GM18526 (cell line): ENCODE results near the gene CAMK2B.

ENCODE experiments used
- POLR2A ChIP-seq: IDR thresholded peaks from 3 replicates; pipeline ENCODE4 v1.6.1; 2011; ENCODE audit not compliant: insufficient read length; ENCODE audit errors: extremely low read depth

The CAMK2B gene

DNA sequence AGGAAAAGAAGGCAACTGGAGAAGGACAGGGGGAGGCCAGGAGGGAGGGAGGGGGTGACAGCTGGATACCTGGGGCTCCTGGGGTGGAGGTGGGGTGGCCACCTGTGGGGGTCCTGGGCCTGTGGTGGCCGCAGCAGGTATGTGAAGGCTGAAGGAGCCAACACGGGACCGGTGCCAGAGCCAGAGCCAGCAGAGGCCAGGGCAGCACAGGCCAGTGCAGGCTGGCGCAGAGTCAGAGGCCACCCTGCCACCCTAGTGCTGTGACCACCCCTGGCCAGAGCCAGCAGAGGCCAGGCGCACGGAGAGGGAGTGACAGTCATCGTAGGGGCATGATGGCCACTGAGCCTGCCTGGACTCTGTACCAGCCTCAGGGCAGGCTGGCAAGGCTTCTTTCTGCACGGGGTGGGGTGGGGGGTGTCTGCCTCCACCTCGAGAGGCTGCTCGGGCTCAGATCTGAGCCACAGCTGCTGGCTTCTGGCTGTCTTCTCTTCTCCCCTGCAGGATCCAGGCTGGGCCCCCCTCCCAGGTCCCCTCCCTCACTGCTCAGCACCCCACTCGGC is 95.8 kb downstream of the CAMK2B start:
- TF ChIP-seq POLR2A = no peak

DNA sequence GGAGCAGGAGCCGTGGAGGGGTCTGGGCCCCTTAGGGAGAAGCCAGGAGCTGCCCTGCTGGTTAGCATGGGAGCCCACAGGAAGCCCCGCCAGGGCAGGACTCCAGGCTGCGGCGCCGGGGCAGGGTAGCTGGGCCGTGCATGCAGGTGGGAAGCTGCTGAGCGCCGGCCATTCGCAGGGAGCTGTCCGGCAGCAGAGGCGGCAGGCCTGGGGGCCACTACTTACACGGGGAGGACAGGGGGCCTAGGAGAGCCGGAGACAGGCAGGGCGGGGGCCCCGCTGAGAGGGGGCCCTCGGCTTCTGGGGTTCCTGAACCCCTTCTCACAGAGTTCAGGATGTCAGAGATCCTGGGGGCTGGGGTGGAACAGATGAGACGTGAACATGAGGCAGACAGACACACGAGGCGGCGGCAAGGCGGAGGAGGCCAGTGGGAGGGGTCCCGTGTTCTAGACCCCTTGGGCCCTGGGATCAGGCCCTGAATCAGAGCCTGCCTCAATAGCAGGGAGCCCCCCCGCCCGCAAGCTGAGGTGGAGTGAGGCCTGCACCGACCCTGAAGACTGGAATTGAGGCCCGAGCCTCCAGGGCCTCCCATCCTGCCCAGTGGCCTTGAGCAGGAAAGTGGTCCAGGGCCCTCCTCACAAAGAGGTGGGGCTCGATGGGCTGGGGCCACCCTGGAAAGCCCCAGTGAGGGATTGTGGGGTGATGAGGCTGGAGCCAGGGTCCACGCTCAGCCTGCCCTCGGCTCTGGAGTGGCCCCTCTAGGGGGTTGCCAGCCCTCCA is 96.6 kb downstream of the CAMK2B start:
- TF ChIP-seq POLR2A = no peak

DNA sequence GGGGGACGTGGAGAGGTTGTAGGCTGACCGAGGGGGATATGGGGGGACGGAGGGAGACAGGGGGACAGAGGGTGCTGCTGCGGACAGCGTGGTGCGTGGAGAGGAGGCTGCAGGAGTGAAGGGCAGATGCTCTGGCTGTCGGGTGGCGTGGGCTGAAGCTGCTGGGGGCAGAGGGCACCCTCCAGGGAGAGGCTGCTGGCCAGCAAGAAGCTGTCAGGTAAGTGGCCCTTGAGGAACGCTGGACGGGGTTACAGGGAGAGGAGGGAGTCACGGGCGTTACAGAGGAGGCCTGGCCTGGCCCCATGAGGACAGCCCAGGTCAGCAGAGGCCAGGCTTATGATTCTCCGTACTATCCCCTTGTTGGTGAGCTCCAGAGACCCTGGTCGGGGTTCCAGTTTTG is 97.5 kb downstream of the CAMK2B start:
- no peak for TF ChIP-seq POLR2A

DNA sequence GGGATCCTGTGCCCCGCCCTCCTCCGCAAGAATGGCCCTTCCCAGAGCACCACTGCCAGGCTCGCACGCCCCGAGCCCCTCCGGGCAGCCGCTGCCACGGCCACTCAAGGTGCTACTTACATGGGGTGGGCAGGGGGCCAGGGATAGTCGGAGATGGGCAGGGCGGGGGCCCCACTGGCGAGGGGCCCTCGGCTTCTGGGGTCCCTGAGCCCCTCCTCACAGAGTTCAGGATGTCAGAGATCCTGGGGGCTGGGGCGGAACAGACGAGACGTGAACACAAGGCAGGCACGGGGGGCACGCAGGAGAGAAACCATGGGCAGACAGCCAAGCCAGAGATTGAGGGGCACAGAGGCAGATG is 99.0 kb downstream of the CAMK2B start:
- no peak for TF ChIP-seq POLR2A

DNA sequence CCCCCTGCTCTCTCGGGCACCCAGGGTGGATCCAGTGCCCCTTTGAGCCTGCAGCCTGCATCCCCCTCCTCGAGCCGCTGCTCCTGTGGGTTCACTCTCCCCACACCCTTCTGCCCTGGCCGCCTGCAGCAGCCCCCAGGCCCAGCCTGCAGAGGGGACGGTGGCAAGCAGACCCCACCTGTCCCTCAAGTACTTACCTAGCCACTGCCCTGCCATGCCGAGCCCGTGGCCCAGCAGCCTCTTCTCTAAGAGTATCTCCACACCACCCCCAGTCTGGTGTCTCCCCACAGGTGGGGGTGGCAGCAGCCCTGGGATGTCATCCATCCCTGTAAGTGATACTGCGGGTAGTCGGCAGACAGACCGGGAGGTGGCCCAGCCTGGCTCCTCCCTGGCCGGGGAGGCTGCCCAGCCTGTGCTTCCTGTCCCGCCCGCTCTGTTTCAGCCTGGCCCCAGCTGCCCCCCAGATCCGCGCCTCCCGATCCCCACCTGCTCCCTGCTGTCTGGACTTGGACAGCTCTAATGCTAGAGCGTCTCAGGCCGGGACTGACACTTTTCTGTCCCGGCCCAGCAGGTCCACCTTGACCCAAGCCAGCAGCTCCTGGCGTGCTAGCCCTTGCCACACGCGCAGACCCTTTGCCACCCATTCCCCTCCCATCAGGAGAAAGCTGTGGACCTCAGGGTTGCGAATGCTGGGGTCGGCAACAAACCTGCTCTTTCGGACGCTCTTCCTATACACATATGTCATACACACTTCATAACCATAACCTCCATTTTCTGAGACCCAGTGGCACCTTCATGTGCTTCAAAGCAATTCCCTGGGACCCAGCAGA is 99.6 kb downstream of the CAMK2B start:
- no peak for TF ChIP-seq POLR2A

DNA sequence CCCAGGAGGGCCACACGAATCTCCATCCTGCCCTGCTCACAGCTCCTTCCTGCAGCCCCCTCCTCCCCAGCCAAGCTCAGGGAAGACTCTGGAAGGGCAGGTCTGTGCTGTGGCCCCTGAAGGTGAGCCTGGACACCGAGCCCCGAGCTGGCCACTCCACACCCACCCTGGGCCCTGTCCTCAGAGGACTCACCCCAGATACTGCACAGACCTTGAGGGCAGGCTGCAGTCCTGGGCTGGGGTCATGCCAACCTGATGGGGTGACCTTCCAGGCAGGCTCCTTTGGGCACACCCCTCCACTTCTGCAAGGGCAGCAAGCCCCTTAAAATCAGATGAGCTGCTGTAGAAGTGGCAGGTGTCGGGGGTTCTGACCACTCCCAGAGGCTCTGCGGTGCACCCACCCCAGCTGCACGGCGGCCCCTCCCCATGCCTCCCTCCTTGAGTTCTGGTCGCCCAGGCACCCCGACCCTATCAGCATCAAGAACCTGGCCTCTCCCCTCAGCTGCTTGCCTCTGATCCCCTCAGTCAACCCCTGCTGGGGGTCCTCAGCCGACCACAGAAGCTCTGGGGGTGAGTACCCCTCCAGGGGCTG is 100.3 kb downstream of the CAMK2B start:
- no peak for TF ChIP-seq POLR2A

DNA sequence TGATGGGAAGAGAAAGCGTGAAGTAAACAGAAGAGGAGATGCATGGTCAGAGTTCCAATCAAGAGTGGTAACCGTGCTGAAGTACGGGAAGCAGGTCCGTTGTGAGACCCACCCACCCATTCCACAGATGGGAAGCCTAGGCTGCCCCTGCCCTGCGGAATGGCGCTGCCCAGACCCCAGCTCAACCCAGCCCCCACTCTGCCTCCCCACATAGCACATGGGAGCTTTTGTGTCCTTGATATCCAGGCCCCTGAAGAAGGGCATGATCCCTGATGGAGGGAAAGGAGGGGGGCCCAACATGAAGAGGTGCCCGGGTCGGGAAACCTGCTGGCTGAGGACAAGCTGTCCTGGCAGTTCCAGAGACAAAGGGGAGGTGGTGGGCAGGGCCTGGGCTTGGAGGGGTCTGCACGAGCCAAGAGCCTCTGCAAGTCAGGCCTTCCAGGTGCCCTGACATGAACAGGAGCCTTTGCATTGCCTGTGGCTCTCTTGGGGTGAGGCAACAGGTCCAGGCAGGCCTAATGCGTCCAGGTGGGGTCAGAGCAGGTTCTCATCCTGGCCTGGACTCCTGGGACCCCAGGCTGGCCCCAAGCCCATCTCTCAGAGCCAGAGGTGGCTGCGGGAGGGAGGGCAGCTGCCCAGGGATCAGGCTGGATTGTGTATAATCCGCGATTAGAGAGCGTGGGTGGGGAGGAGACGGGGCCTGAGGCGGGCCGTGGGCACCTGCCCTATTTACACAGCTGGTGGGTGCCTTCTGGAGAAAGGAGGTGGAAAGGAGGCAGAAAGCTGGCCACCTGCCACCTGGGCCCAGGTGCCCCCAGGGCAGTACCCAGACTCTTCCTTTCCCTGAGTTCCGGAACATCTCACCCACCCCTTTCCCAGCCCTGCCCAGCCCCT is 101.1 kb downstream of the CAMK2B start:
- TF ChIP-seq POLR2A = no peak

DNA sequence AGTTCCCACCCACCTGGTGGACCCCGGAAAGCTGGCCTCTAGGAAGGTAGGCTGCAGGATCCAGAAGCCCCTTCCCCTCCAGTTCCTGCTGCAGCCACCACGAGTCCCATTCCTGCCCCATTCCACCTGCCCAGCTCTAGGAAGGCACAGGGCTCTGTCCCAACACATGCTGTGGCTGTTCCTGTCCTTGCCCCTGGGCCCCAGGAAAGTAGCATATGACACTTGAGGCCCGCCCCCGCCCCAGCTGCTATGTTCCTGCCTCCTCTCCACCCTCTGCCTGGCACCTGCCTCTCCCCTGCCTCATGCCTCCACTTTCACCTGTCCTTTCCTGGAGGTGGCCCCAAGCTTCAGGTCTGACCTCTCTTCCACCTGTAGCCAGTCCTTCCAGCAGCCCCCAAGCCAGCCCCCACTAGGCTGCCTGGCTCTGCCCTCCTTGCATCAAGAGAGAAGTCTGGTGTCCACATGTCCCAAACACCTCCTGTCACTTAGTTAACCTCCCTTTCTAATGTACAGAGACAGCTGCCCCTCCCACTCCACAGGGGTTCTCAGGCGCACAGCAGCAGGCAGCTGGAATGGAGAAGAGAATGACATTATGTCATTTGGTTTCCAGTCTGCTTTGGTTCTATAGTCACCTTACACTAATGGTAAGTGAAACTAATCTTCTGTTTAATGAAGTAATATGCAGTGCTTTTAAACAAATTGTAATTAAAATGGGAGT is 101.9 kb downstream of the CAMK2B start:
- TF ChIP-seq POLR2A = no peak

DNA sequence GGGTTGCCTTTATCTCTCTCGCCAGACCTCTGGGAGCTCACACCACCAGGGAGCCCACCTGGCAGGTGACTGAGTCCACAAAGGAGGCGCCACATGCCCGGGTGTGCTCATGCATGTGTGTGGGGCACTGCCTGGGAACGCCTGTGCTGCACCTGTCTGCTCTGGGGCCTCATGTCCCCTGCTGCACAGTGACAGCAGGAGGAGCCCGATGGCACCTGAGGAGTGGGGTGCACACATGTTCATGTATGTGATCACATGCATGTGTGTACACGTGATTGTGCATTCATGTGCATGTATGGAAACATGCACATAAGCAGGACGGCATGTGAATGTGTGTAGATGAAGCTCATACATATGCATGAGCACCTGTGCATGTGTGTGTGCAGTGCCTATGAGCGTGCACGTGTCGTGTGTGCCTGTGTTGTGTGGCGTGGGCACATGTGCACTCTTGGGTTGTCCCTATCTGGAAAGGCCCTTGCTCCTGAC is 102.6 kb downstream of the CAMK2B start:
- no peak for TF ChIP-seq POLR2A

DNA sequence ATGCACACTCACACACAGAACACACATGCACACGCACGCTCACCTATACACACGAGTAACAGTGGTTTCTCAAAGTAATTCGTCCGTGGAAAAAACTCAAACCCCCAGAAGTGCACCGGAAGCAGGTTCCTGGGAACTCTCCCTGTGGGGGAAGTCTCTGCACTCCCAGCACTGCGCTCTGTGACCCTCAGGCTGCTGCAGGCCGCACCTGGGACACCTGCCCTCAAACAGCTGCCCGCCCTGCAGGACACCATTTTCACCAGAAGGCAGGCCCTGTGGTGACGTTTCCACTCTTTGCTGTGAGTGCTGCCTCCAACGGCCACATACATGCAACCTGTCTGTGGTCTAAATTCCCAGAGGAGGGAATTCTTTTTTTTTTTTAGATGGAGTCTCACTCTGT is 103.3 kb downstream of the CAMK2B start:
- no peak for TF ChIP-seq POLR2A

DNA sequence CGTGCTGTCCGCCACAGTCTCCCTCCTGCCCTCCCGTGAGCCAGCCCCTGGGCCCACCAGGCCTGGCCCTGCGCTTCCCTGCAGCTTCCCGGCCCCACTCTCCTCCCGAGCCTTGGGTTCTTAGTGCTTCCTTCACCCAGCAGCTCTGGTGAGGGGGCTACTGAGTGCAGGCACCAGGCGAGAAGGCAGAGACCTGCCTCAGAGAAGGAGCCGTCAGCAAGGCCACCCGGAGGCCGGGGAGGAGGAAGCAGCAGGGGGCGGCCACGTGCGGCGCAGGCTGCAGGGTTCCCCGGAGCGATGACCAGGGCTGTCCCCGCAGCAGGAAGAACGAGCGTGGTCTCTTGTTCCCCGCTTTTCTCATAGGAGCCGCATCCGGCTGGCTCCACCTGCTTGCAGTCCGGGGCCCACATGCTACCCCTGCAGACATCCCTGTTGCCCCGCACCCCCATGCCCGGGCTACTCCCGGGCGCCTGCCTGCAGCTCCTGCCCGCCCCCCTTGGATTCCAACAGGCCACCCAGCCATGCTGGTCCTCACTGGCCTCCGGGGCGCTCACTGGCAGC is 104.1 kb downstream of the CAMK2B start:
- TF ChIP-seq POLR2A = no peak

DNA sequence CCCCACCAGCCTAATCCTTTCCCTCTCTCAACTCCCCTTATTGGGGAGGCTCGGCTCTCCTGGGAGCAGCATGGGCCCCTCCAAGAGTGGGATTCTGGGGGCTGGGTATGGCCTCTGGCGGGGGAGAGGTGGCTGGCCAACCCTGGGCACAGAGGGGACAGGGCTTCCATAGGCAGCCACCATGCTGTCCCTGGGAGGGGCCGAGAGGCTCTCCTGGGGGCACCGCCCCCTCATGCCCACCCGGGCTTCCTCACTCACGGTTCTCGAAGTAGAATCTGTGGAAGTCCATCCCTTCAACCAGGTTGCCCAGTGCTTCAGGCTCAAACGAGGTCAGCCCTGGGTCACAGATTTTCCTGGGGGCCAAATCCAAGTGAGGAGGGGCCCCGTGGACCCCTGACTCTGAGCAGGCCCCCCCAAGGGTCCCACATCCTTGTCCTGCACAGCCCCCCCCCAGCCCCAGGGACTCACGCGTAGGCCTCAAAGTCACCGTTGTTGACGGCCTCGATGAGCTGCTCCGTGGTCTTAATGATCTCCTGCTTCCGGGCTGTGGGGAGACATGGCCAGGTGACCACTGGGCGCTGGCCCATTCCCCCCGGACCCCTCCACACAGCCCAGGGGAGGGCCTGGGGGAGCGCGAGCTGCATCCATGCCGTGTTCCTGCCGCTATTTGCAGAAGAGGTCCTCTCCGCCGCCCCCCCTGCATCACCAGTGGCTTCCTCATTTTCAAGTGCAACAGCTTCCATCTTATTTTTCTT is 104.9 kb downstream of the CAMK2B start:
- TF ChIP-seq POLR2A = no peak

DNA sequence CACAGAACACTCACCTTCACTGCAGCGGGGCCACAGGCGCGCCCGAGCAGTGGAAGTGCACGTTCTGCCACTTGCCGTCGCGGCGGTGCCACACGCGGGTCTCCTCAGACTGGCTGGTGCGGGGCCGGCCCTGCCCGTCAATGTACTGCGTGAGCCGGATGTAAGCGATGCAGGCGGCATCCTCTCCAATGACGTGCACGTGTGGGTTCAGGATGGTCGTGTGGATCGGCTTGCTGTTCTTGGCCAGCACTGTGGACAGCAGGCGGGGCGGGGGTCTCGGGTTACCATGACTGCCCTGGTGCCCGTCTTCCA is 105.4 kb downstream of the CAMK2B start:
- TF ChIP-seq POLR2A = no peak
